HepG2 (cell line): ENCODE data around the gene FBXL12. TPM values are rescaled to one million over a fixed set of nuclear protein-coding genes. Genes with fewer than 3 reads are reported as not detected.

ENCODE experiments used
- EHMT2 ChIP-seq: fragments of 200-600 bp; sonication (generic); IDR thresholded peaks from 2 replicates; pipeline ENCODE4 v1.7.0; 2017; ENCODE audit warnings: antibody characterized with exemption, low read depth, low read length, borderline replicate concordance
- GLI4 ChIP-seq: sonication (generic); formaldehyde crosslinking; IDR thresholded peaks from 2 replicates; pipeline ENCODE4 v1.5.1; 2020; ENCODE audit warnings: missing genetic modification reagents, mild to moderate bottlenecking, moderate library complexity, borderline replicate concordance
- GMEB1 ChIP-seq: sonication (generic); formaldehyde crosslinking; IDR thresholded peaks from 2 replicates; pipeline ENCODE4 v1.5.1; 2020; ENCODE audit warnings: missing genetic modification reagents, mild to moderate bottlenecking, borderline replicate concordance
- GMEB2 ChIP-seq: IDR thresholded peaks from 2 replicates; pipeline ENCODE4 v1.6.1; 2016; ENCODE audit warnings: missing biosample characterization, missing genetic modification reagents, low read depth
- MYPOP ChIP-seq: sonication (generic); formaldehyde crosslinking; IDR thresholded peaks from 2 replicates; pipeline ENCODE4 v1.8.1; 2023; ENCODE audit warnings: mild to moderate bottlenecking, moderate library complexity, missing genetic modification reagents
- SIN3A ChIP-seq: IDR thresholded peaks from 2 replicates; pipeline ENCODE4 v1.6.1; 2011; ENCODE audit warnings: low read depth, mild to moderate bottlenecking, control low read depth, low read length, borderline replicate concordance
- TRAFD1 ChIP-seq: sonication (generic); formaldehyde crosslinking; IDR thresholded peaks from 2 replicates; pipeline ENCODE4 v1.5.1; 2020; ENCODE audit warnings: missing genetic modification reagents, mild to moderate bottlenecking, borderline replicate concordance
- UBTF ChIP-seq: sonication (generic); formaldehyde crosslinking; IDR thresholded peaks from 2 replicates; pipeline ENCODE4 v1.4.0; 2020; ENCODE audit warnings: mild to moderate bottlenecking, missing genetic modification reagents
- YEATS2 ChIP-seq: sonication (generic); formaldehyde crosslinking; IDR thresholded peaks from 2 replicates; pipeline ENCODE4 v1.4.0; 2020; ENCODE audit warnings: missing genetic modification reagents, borderline replicate concordance
- ZKSCAN8 ChIP-seq: IDR thresholded peaks from 2 replicates; pipeline ENCODE4 v1.6.1; 2016; ENCODE audit warnings: borderline replicate concordance, missing genetic modification reagents, missing compliant biosample characterization
- ZNF282 ChIP-seq: fragments of 450-650 bp; IDR thresholded peaks from 2 replicates; pipeline ENCODE4 v1.6.1; 2018; ENCODE audit not compliant: partially characterized antibody
- ZNF687 ChIP-seq: sonication (generic); formaldehyde crosslinking; IDR thresholded peaks from 2 replicates; pipeline ENCODE4 v1.5.1; 2020; ENCODE audit warnings: mild to moderate bottlenecking, missing genetic modification reagents, moderate library complexity
- ZSCAN29 ChIP-seq: sonication (generic); formaldehyde crosslinking; conservative IDR thresholded peaks from 2 replicates; pipeline ENCODE4 v1.4.0; 2020; ENCODE audit warnings: mild to moderate bottlenecking, missing genetic modification reagents
- polyA plus RNA-seq, 8 experiments: library from polyadenylated mRNA; depleted of rRNA in 3 of 8; stranded (reverse) in 7 of 8; unstranded in 1 of 8; fragments of >200 nt; fragmentation: Illumina TruSeq in 4 of 8; extraction: Trizol in 4 of 8; gene quantifications; 2 replicates each; pipeline versions ENCODE4 v1.2.1 to v1.2.3, GENCODE V29; 2011 to 2016; ENCODE audit warnings: low read depth in 4 of 8, missing spikeins in 1 of 8, mixed read lengths in 1 of 8; ENCODE audit not compliant: insufficient read depth in 1 of 8
- total RNA-seq, 5 experiments: library from RNA; depleted of rRNA; stranded (reverse); fragments of >200 nt; fragmentation: Illumina TruSeq; extraction: Trizol; gene quantifications; 2 replicates each; pipeline ENCODE4 v1.2.3, GENCODE V29; 2016; ENCODE audit warnings: low read depth in 1 of 5

The FBXL12 gene
- total and polyA plus RNA-seq, 2 of the 13 experiments (the other 11 are each of a cell fraction or from before 2014, with no cell fraction given), result 20.4 to 23.1 TPM

- TF ChIP-seq GMEB1 (CRISPR knock-in tag) (peak; percentile 85), SIN3A (no peak; the same call in 1 of the 2 replicates), TRAFD1 (CRISPR knock-in tag) (no peak), GLI4 (CRISPR knock-in tag) (no peak), GMEB2 (CRISPR knock-in tag) (no peak), ZNF687 (CRISPR knock-in tag) (peak; percentile 96), ZNF282 (no peak), EHMT2 (no peak; the same call in 1 of the 2 replicates), YEATS2 (CRISPR knock-in tag) (peak; percentile 98), UBTF (CRISPR knock-in tag) (peak; percentile 99), ZSCAN29 (CRISPR knock-in tag) (0 out of 2 replicates have a peak, but pooled peaks have one; percentile 10), ZKSCAN8 (peak; percentile 77; the same call in 1 of the 2 replicates), MYPOP (peak; percentile 90)
Measured at GRCh38 chr19:9768175-9769112, 50.4 kb downstream of the FBXL12 start, which contains the start of gene ZNF846 (continued).
